ENCODE results near the gene PRELID1. TPM values are rescaled to one million over a fixed set of nuclear protein-coding genes. Genes with fewer than 3 reads are reported as not detected.

PRELID1 gene
- total and polyA plus RNA-seq, 10 donors, result 74.5 to 174 (median 128) TPM

DNA sequence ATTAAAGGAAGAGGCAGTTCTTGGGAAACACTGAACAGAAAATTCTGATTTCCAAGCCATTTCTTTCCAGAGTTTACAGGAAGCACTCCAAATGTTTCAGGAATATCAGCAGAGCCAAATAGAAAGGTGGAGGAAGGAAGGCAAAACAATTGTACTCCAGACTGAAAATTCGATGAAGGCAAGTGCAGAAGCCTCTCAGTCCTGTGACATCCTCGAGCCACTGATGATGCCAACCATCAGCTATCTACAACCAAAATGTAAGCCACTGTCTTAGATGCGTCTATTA is 45.7 kb downstream of the PRELID1 start:
- no peak for DNase-seq
- TF ChIP-seq POLR2AphosphoS5 (IDR thresholded peaks at IDR 0.05) (no peak), POLR2A (IDR thresholded peaks at IDR 0.05) (no peak)
- TF ChIP-seq, protein P1, sequence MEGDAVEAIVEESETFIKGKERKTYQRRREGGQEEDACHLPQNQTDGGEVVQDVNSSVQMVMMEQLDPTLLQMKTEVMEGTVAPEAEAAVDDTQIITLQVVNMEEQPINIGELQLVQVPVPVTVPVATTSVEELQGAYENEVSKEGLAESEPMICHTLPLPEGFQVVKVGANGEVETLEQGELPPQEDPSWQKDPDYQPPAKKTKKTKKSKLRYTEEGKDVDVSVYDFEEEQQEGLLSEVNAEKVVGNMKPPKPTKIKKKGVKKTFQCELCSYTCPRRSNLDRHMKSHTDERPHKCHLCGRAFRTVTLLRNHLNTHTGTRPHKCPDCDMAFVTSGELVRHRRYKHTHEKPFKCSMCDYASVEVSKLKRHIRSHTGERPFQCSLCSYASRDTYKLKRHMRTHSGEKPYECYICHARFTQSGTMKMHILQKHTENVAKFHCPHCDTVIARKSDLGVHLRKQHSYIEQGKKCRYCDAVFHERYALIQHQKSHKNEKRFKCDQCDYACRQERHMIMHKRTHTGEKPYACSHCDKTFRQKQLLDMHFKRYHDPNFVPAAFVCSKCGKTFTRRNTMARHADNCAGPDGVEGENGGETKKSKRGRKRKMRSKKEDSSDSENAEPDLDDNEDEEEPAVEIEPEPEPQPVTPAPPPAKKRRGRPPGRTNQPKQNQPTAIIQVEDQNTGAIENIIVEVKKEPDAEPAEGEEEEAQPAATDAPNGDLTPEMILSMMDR (IDR thresholded peaks at IDR 0.05 in 8 of 11, conservative IDR thresholded peaks at IDR 0.05 in 3 of 11), result no peak
- intact Hi-C loops (cut with DNase I; ENCODE audit: low total_unique reads), result no loop called here
- peaks cover 33 to 96% (median 65%) of the 10 kb centered on the region in 6 donors for H3K4me1 ChIP-seq
- 60 to 77% (median 71%) methylated on average over 3 of the region's 3 CpGs for WGBS, 5 donors
- no peaks in the 10 kb centered on the region for H3K27me3 ChIP-seq (replicated peaks in 1 of 7)
- H3K27ac ChIP-seq, result no peak overlapping the region
- H3K4me3 ChIP-seq, result peak overlapping the region in 1 of 8 donors; percentile 83
- H3K9me3 ChIP-seq, result no peaks in the 10 kb centered on the region
- peaks cover 0 to 61% (median 33%) of the 10 kb centered on the region in 6 donors for H3K36me3 ChIP-seq

DNA sequence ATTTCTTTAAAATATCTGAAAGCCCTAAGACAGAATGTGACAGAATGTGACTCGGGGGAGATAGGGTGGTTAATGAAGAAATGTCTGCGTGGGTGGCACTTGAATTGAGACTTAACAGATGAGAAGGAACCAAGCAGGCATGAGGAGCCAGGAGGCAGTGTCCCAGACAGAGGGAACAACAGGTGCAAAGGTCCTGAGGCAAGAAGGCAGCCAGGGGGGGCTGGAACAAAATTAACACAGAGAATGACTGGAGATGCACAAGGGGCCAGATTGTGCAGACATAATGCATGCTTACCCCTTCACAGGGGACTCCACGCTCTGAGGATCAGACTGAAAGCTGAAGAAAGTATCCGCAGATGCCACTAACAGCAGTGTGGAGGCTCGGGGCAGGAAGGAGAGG is 46.2 kb downstream of the PRELID1 start:
- intact Hi-C loops (cut with DNase I; ENCODE audit: low total_unique reads), result no loop called here
- peaks cover 33 to 96% (median 66%) of the 10 kb centered on the region in 6 donors for H3K4me1 ChIP-seq
- no peaks in the 10 kb centered on the region for H3K27me3 ChIP-seq (replicated peaks in 1 of 7)
- TF ChIP-seq, protein P1 (IDR thresholded peaks at IDR 0.05 in 8 of 11, conservative IDR thresholded peaks at IDR 0.05 in 3 of 11), result no peak
- TF ChIP-seq POLR2AphosphoS5 (IDR thresholded peaks at IDR 0.05) (no peak), POLR2A (IDR thresholded peaks at IDR 0.05) (no peak)
- no peak for DNase-seq
- no peaks in the 10 kb centered on the region for H3K9me3 ChIP-seq
- peaks cover 0 to 56% (median 32%) of the 10 kb centered on the region in 6 donors for H3K36me3 ChIP-seq
- H3K4me3 ChIP-seq, result peak overlapping the region in 6 of 8 donors; percentile 83 to 100 (median 94)
- H3K27ac ChIP-seq, result no peak overlapping the region
- WGBS, 5 donors, result 75 to 86% (median 83%) methylated on average over 5 of the region's 5 CpGs

DNA sequence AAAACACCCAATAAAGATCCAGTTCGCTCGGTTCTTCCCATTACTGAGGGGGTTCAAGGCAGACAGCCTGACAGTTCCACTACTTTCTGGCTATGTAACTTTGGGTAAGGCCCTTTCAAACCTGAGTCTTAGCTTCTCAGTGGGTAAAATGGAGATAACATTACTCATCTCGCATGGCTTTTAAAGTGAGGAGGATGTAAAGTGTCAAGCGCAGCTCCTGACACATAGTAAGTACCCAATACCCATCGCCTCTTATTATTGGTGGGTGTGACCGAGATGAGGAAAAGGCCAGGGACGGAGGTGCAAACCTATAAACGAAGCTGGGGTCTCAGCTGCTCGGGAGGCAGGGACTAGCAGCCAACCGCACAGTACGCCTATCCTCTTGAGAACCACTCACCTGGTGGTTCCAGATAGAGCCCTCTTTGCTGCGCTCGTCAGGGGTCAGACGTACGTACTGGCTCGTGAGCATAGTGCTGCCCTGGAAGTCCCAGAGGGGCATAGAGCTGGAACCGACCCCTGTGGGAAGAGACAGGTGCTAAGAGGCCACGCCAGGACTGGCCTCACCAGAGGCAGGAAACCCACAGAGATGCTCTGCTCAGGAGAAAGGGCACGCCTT is 47.3 kb downstream of the PRELID1 start:
- H3K27me3 ChIP-seq (replicated peaks in 1 of 7), result no peaks in the 10 kb centered on the region
- 12 to 17% (median 16%) methylated on average over 19 of the region's 19 CpGs for WGBS, 5 donors
- no peak for DNase-seq

More for the DNA sequence above, 47.3 kb downstream of the PRELID1 start:
- peak overlapping the region; percentile 91 to 97 (median 95) for H3K27ac ChIP-seq
- peaks cover 0 to 45% (median 23%) of the 10 kb centered on the region in 6 donors for H3K36me3 ChIP-seq
- H3K4me3 ChIP-seq, result peak overlapping the region; percentile 83 to 100 (median 94)
- peaks cover 33 to 96% (median 62%) of the 10 kb centered on the region in 6 donors for H3K4me1 ChIP-seq
- TF ChIP-seq POLR2AphosphoS5 (IDR thresholded peaks at IDR 0.05) (no peak), POLR2A (IDR thresholded peaks at IDR 0.05) (no peak)
- TF ChIP-seq, protein P1 (IDR thresholded peaks at IDR 0.05 in 8 of 11, conservative IDR thresholded peaks at IDR 0.05 in 3 of 11), result no peak
- intact Hi-C loops (cut with DNase I; ENCODE audit: low total_unique reads), result no loop called here
- peaks cover 0 to 5% (median 0%) of the 10 kb centered on the region in 8 donors for H3K9me3 ChIP-seq
